GM12873 (cell line): Measurements from ENCODE around the gene ELK3.

Experiments used
- TF ChIP-seq, protein P1 (sequence below): IDR thresholded peaks from 2 replicates; pipeline ENCODE4 v1.5.1; 2012; ENCODE audit warnings: low read depth, mild to moderate bottlenecking, moderate library complexity, low read length, control low read depth; ENCODE audit not compliant: insufficient read depth; ENCODE audit errors: missing control alignments

Gene ELK3

DNA sequence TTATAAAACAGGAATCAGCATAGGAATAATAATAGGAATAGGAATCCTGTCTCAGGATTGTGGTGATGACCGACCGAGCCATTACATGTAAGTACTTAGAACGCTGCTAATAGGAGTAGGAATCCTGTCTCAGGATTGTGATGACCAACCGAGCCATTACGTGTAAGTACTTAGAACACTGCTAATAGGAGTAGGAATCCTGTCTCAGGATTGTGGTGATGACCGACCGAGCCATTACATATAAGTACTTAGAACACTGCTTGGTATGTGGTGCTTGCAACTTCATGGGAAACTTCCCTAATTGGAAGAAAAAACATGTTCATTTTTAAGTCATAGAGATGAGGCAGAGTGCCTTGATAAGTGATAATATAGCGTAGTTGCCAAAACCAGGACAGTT is 30.0 kb downstream of the ELK3 start:
- TF ChIP-seq, protein P1, sequence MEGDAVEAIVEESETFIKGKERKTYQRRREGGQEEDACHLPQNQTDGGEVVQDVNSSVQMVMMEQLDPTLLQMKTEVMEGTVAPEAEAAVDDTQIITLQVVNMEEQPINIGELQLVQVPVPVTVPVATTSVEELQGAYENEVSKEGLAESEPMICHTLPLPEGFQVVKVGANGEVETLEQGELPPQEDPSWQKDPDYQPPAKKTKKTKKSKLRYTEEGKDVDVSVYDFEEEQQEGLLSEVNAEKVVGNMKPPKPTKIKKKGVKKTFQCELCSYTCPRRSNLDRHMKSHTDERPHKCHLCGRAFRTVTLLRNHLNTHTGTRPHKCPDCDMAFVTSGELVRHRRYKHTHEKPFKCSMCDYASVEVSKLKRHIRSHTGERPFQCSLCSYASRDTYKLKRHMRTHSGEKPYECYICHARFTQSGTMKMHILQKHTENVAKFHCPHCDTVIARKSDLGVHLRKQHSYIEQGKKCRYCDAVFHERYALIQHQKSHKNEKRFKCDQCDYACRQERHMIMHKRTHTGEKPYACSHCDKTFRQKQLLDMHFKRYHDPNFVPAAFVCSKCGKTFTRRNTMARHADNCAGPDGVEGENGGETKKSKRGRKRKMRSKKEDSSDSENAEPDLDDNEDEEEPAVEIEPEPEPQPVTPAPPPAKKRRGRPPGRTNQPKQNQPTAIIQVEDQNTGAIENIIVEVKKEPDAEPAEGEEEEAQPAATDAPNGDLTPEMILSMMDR: no peak

DNA sequence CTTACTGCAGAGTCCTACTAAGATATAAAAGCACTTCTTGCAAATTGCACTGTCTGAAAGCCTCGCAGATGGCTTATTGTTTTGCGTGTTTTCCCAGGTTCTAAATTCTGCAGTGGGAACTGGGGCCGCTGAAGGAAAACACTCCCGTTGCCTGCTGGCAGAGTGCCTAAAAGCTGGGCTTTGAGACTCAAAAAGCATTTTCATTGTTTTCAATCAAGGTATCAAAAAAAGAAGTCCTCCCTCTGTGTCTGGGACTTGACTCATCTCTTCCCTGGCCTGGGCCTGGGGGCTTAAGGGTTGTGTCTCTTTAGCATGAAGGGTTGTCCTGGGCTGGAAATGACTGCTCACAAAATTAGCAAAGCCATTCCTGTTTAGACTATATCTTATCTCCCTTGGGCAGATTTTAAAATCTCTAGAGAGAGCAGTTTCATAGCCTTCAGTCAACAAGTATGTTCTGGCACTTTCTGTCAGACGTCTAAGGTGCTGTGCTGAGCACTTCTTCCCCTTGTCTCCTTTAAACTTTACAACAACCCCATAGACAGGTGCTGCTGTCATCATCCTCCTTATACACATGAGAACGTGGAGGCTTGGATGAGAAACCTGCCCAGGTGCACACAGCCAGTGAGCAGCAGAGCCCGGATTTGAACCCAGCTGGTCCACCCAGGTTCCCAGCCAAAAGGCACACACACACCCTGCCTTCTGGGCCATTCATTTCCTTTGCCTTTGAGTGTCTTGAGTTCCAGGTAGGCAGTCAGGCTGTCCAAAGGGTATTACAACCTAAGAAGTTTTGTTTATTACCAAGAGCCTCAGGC is 31.1 kb downstream of the ELK3 start:
- TF ChIP-seq, protein P1: no peak

DNA sequence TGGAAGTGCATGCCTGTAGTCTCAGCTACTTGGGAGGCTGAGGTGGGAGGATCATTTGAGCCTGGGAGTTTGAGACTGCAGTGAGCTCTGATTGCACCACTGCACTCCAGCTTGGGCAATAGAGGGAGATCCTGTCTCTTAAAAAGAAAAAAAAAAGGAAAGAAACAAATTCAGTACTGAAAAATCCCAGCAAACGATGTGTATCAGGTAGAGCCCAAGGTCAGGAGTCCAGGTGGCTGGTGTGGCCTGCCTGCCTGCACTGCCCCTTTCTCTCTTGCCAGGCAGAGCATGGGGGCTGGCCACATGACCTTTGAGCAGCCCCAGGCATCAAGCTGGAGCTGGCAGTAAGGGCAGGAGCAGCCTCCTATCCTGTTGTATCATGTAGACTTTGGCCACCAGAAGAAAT is 31.8 kb downstream of the ELK3 start:
- TF ChIP-seq, protein P1: no peak

DNA sequence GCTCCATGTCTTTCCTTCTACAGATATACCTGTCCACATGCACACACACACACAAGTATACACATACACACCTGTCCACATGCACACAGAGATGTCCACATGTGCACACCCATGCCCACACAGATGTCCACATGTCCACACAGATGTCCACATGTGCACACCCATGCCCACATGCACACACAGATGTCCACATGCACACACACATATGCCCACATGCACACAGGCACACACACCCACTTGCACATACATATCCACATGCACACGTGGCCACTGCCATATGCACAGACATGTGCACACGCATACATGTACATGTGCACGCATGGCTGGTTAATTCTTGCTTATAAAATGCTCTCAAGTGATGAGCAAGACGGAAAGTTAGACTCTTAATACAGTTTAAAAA is 32.2 kb downstream of the ELK3 start:
- TF ChIP-seq, protein P1: no peak

- TF ChIP-seq, protein P1: no peak
Measured at GRCh38 chr12:96226801-96227348, 32.7 kb downstream of the ELK3 start.

- TF ChIP-seq, protein P1: no peak
Measured at GRCh38 chr12:96227365-96228106, 33.4 kb downstream of the ELK3 start.

GRCh38 chr12:96228566-96229248 is 34.5 kb downstream of the ELK3 start:
- TF ChIP-seq, protein P1: no peak
